Aorta (tissue), 5 donors: ENCODE data around the gene XRCC5. TPM values are rescaled to one million over a fixed set of nuclear protein-coding genes. Genes with fewer than 3 reads are reported as not detected.

Source experiments
- ATAC-seq: fragments of 200-7000 bp; cut with Tn5 transposase; one replicate; pipeline ENCODE4 v1.9.1; 2022; ENCODE audit warnings: moderate library complexity; ENCODE audit not compliant: low FRiP score
- DNase-seq, 2 donors: peaks; one replicate each; pipeline ENCODE4 v3.0.0-alpha.2; 2020
- H3K27ac ChIP-seq, 2 donors: one replicate each; pipeline ENCODE4 v1.5.1; 2013; ENCODE audit warnings: low read length in 2 of 2, mild to moderate bottlenecking in 2 of 2, moderate library complexity in 2 of 2, control low read depth in 1 of 2, inconsistent platforms in 1 of 2, low read depth in 1 of 2
- H3K27me3 ChIP-seq, 2 donors: one replicate each; pipeline ENCODE4 v1.6.1; 2013; ENCODE audit warnings: control low read depth in 1 of 2, low read length in 1 of 2, mild to moderate bottlenecking in 1 of 2, moderate library complexity in 1 of 2; ENCODE audit not compliant: insufficient read depth in 2 of 2, control insufficient read depth in 1 of 2
- H3K36me3 ChIP-seq, 2 donors: one replicate each; pipeline ENCODE4 v1.6.1; 2013; ENCODE audit warnings: control low read depth in 1 of 2, low read length in 1 of 2, mild to moderate bottlenecking in 1 of 2; ENCODE audit not compliant: insufficient read depth in 2 of 2, control insufficient read depth in 1 of 2
- H3K4me1 ChIP-seq, 2 donors: one replicate each; pipeline ENCODE4 v1.6.1; 2013; ENCODE audit warnings: low read length in 2 of 2, control low read depth in 1 of 2, mild to moderate bottlenecking in 1 of 2, moderate library complexity in 1 of 2; ENCODE audit not compliant: insufficient read depth in 2 of 2, control insufficient read depth in 1 of 2
- H3K4me3 ChIP-seq, 2 donors: one replicate each; pipeline ENCODE4 v1.5.1; 2013; ENCODE audit warnings: low read length in 2 of 2, control low read depth in 1 of 2, mild to moderate bottlenecking in 1 of 2
- H3K9me3 ChIP-seq: one replicate; pipeline ENCODE4 v1.6.1; 2013; ENCODE audit warnings: mild to moderate bottlenecking, low read length; ENCODE audit not compliant: control insufficient read depth
- WGBS, 2 donors: extraction: QIAGEN DNeasy Blood & Tissue Kit; methylation state at CpG; one replicate each; pipeline ENCODE4 v1.1.7; 2013; 5-methylcytosine and 5-hydroxymethylcytosine counted together
- intact Hi-C, 2 donors: fragments of 100-400 bp; cut with DNase I; formaldehyde crosslinking; loops; one replicate each; pipeline versions ENCODE4 v1.14.2 to v1.15.0; 2022
- long read RNA-seq, 2 donors: library from polyadenylated mRNA; unstranded; transcript quantifications; one replicate each; pipeline ENCODE4 v2.0.0, GENCODE V29; 2020 to 2021
- polyA plus RNA-seq, 2 donors: library from polyadenylated mRNA; stranded (reverse); fragments of 200-250 nt; gene quantifications; one replicate each; pipeline ENCODE4 v1.2.3, GENCODE V29; 2013
- total RNA-seq, 2 donors: library from RNA; stranded (reverse); fragmentation: NEBNext Ultra II Directional; extraction: Animal tissue kit (Norgen Biotek cat#: 25700); gene quantifications; one replicate each; pipeline ENCODE4 v1.2.1, GENCODE V29; 2021
- donor health status: healthy with polysubstance abuse.
- donor health status: Bipolar disorder and iron deficiency.
- donor health status: DM: no; HTN: no; CAD: no.
- donor health status: DM: no; HTN: no; CAD: no.
- donor health status: DM: yes; HTN: yes; CAD: no.

Gene XRCC5
- 100 to 1,000 TPM; 170 to 189 TPM for total RNA-seq
- 10 to 100 TPM; 64.0 to 80.2 TPM for polyA plus RNA-seq
- long read RNA-seq, donor 1, transcript XRCC5-201 (21 exons, 3,428 nt): major isoform, 231 of 321 reads
- long read RNA-seq, donor 1, partial matches to known transcripts: 68 of 321 reads
- long read RNA-seq, donor 1, other reads (novel, unspliced or antisense): 22 of 321 reads
- long read RNA-seq, donor 2, transcript XRCC5-201 (21 exons, 3,428 nt): major isoform, 58 of 93 reads
- long read RNA-seq, donor 2, partial matches to known transcripts: 22 of 93 reads
- long read RNA-seq, donor 2, other reads (novel, unspliced or antisense): 11 of 93 reads

GRCh38 chr2:216108967-216109921 is at the start of gene XRCC5:
XRCC5 (plus strand) TSS chr2:216109348; CDS start chr2:216109437, 89 bp downstream.
- Histone ChIP-seq H3K27ac (peak within 1 kb of the TSS; percentile 71 to 93), H3K27me3 (no peaks in the 10 kb centered on the region), H3K4me3 (peak within 1 kb of the TSS; percentile 74 to 84), H3K36me3 (peaks cover 0 to 2% of the 10 kb centered on the region in 2 donors), H3K9me3 (no peaks in the 10 kb centered on the region), H3K4me1 (peaks cover 0 to 2% of the 10 kb centered on the region in 2 donors)
- intact Hi-C loops: no loop called here
- 0% methylated on average over 57 of the region's 57 CpGs for WGBS, 2 donors
- ATAC-seq (peak; percentile 96), DNase-seq (peak; percentile 97 to 99)

- no peaks in the 10 kb centered on the region for H3K9me3 ChIP-seq
- ATAC-seq (no peak), DNase-seq (no peak)
- H3K4me1 ChIP-seq: no peaks in the 10 kb centered on the region
- no peaks in the 10 kb centered on the region for H3K36me3 ChIP-seq
- 82 to 89% methylated on average over 2 of the region's 2 CpGs for WGBS, 2 donors
- H3K27ac ChIP-seq: no peak overlapping the region
- H3K27me3 ChIP-seq: no peaks in the 10 kb centered on the region
- intact Hi-C loops: no loop called here
- no peak overlapping the region for H3K4me3 ChIP-seq
These were observed 45.0 kb upstream of the XRCC5 start for GRCh38 chr2:216064014-216064630.

GRCh38 chr2:216064665-216065064 is 44.5 kb upstream of the XRCC5 start:
- H3K27ac ChIP-seq: no peak overlapping the region
- DNase-seq: no peak
- H3K4me1 ChIP-seq: no peaks in the 10 kb centered on the region
- no peak for ATAC-seq
- intact Hi-C loops: no loop called here
- WGBS, 2 donors: 85 to 94% methylated on average over 1 of the region's 1 CpG
- H3K36me3 ChIP-seq: no peaks in the 10 kb centered on the region
- no peaks in the 10 kb centered on the region for H3K27me3 ChIP-seq
- no peak overlapping the region for H3K4me3 ChIP-seq
- H3K9me3 ChIP-seq: no peaks in the 10 kb centered on the region

- intact Hi-C loops: no loop called here
- Histone ChIP-seq H3K4me1 (no peaks in the 10 kb centered on the region), H3K36me3 (no peaks in the 10 kb centered on the region), H3K27me3 (no peaks in the 10 kb centered on the region), H3K9me3 (no peaks in the 10 kb centered on the region), H3K27ac (no peak overlapping the region), H3K4me3 (no peak overlapping the region)
- 88 to 89% methylated on average over 5 of the region's 5 CpGs for WGBS, 2 donors
- ATAC-seq (no peak), DNase-seq (no peak)
These were observed 42.9 kb upstream of the XRCC5 start for GRCh38 chr2:216066230-216066629.

DNA sequence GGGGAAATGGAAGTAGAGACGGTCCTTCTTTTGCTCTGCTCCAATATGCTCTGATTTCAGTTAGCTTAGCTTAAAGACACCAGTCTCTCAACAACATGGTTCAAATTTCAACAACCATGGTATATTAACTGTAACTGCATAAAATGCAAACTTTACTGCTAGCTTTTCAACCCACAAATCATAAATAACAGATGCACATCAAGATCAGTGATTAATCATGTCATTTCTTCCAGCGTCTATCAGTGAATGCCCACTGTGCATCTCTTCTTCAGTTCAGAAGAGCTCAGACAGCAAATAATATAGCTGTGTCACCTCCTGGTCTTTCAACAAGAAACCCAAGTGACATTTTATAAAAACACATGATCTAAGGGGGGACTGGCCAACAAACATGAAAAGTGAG is 40.1 kb upstream of the XRCC5 start:
- WGBS, 2 donors: 84 to 92% methylated on average over 2 of the region's 2 CpGs
- intact Hi-C loops: no loop called here

GRCh38 chr2:216070195-216070594 is 39.0 kb upstream of the XRCC5 start:
- Histone ChIP-seq H3K27ac (no peak overlapping the region), H3K27me3 (no peaks in the 10 kb centered on the region), H3K4me1 (no peaks in the 10 kb centered on the region), H3K4me3 (no peak overlapping the region), H3K9me3 (no peaks in the 10 kb centered on the region), H3K36me3 (no peaks in the 10 kb centered on the region)
- ATAC-seq (no peak), DNase-seq (no peak)
- WGBS, 2 donors: 80 to 85% methylated on average over 6 of the region's 6 CpGs
- intact Hi-C loops: no loop called here

More for the DNA sequence above, 40.1 kb upstream of the XRCC5 start:
- no peaks in the 10 kb centered on the region for H3K27me3 ChIP-seq
- H3K9me3 ChIP-seq: no peaks in the 10 kb centered on the region
- H3K27ac ChIP-seq: no peak overlapping the region
- no peak overlapping the region for H3K4me3 ChIP-seq
- DNase-seq (no peak), ATAC-seq (no peak)
- H3K36me3 ChIP-seq: no peaks in the 10 kb centered on the region
- H3K4me1 ChIP-seq: no peaks in the 10 kb centered on the region

DNA sequence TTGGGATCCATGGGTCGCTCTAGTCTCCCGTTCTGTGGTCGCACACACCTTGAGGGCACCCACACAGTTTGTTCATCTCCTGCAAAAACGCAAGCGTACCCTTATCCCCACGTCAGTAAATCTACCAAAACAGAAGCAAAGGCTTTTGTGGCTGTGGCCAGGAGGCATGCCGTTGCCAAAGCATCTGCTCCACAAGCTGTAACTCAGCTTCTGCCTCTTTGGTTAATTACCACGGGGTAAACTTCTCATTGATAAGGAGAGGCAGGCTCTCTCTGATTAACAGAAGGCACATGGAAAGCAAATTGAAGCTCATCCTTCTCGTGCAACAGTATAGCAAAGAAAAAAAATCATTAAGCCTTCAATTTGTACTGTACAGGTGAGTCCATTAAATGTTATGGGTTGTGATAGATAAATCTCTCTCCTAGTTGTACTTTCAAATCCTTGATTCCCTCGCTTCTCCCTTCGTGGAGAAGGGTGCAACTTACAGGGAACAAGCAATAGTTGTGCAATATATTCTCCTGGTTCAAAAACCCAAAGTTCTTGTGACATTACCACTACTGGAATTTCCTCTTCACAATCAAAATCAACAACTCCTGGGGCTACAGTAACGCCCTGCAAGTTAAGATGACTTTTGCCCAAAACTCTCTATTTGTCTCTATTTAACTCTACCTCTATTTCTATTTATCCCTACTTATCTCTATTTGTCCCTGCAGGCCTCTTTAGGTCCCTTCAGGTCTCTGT is 37.9 kb upstream of the XRCC5 start:
- H3K4me1 ChIP-seq: no peaks in the 10 kb centered on the region
- no peak for DNase-seq
- intact Hi-C loops: no loop called here
- ATAC-seq: no peak
- 86 to 88% methylated on average over 12 of the region's 12 CpGs for WGBS, 2 donors
- H3K9me3 ChIP-seq: no peaks in the 10 kb centered on the region
- H3K27ac ChIP-seq: no peak overlapping the region
- no peaks in the 10 kb centered on the region for H3K27me3 ChIP-seq
- H3K36me3 ChIP-seq: no peaks in the 10 kb centered on the region
- H3K4me3 ChIP-seq: no peak overlapping the region

- ATAC-seq (no peak), DNase-seq (no peak)
- intact Hi-C loops: no loop called here
- Histone ChIP-seq H3K4me1 (no peaks in the 10 kb centered on the region), H3K27ac (no peak overlapping the region), H3K27me3 (no peaks in the 10 kb centered on the region), H3K4me3 (no peak overlapping the region), H3K36me3 (no peaks in the 10 kb centered on the region), H3K9me3 (no peaks in the 10 kb centered on the region)
These were observed 36.7 kb upstream of the XRCC5 start for GRCh38 chr2:216072473-216072872.
